DND-41 (cell line): ENCODE data around the gene ARHGEF7.

Source experiments
- CTCF ChIP-seq: IDR thresholded peaks from 2 replicates; pipeline ENCODE4 v1.5.1; 2012; ENCODE audit warnings: borderline replicate concordance, low read length, moderate library complexity, mild to moderate bottlenecking; ENCODE audit not compliant: poor library complexity, severe bottlenecking; ENCODE audit errors: extremely low read depth
- EZH2 ChIP-seq: IDR thresholded peaks from 3 replicates; pipeline ENCODE4 v1.6.1; 2012; ENCODE audit warnings: borderline replicate concordance, low read depth, mild to moderate bottlenecking, moderate library complexity, low read length, inconsistent platforms; ENCODE audit not compliant: severe bottlenecking

DNA sequence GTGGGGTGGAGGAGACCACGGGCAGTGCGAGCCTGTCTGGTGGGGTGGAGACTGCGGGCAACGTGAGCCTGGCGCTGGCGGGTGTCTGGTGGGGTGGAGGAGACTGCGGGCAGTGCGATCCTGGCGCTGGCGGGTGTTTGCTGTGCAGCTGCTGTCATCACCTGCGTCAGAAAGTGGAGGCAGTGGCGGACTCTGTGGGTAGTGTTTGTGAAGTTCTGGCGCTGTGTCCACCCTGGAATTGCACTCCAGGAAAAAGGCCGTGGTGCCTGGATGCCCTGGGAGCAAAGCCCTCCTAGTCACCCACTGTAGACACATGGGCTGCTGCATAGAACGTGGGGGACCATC is 211.5 kb downstream of the ARHGEF7 start:
- TF ChIP-seq CTCF (no peak), EZH2 (no peak)
